HG02588 (cell line): ENCODE data around the gene PLCH2.

Experiments
- ATAC-seq: cut with Tn5 transposase; IDR thresholded peaks from one replicate; pipeline ENCODE4 v1.9.1; 2021; ENCODE audit warnings: mild to moderate bottlenecking, moderate library complexity; ENCODE audit not compliant: unreplicated experiment

The PLCH2 gene

GRCh38 chr1:2495546-2495945 lies 19.5 kb downstream of the PLCH2 start:
- ATAC-seq, result no peak

- ATAC-seq, result no peak
Observed at GRCh38 chr1:2496087-2496622, 20.1 kb downstream of the PLCH2 start.

- no peak for ATAC-seq
Observed at GRCh38 chr1:2496746-2497145, 20.7 kb downstream of the PLCH2 start.

- no peak for ATAC-seq
Observed at GRCh38 chr1:2497891-2498290, 21.8 kb downstream of the PLCH2 start.

- ATAC-seq, result no peak
Observed at GRCh38 chr1:2498648-2499047, 22.6 kb downstream of the PLCH2 start.

- ATAC-seq, result no peak
Observed at GRCh38 chr1:2499260-2499659, 23.2 kb downstream of the PLCH2 start.

- ATAC-seq, result no peak
Observed at GRCh38 chr1:2499986-2500596, 24.0 kb downstream of the PLCH2 start.

GRCh38 chr1:2501041-2501819 lies 25.1 kb downstream of the PLCH2 start:
- no peak for ATAC-seq

GRCh38 chr1:2501820-2502119 lies 25.7 kb downstream of the PLCH2 start:
- ATAC-seq, result no peak

GRCh38 chr1:2502210-2502609 lies 26.1 kb downstream of the PLCH2 start:
- no peak for ATAC-seq

- no peak for ATAC-seq
Observed at GRCh38 chr1:2502661-2503553, 26.8 kb downstream of the PLCH2 start.

GRCh38 chr1:2503554-2504224 lies 27.6 kb downstream of the PLCH2 start:
- no peak for ATAC-seq

GRCh38 chr1:2504225-2504948 lies 28.3 kb downstream of the PLCH2 start:
- ATAC-seq, result no peak

GRCh38 chr1:2504949-2505272 lies 28.8 kb downstream of the PLCH2 start:
- no peak for ATAC-seq

GRCh38 chr1:2505461-2505994 lies 29.4 kb downstream of the PLCH2 start:
- no peak for ATAC-seq

GRCh38 chr1:2506007-2506860 lies 30.1 kb downstream of the PLCH2 start:
- no peak for ATAC-seq

- no peak for ATAC-seq
Observed at GRCh38 chr1:2506901-2507565, 30.9 kb downstream of the PLCH2 start.

- no peak for ATAC-seq
Observed at GRCh38 chr1:2507744-2508155, 31.7 kb downstream of the PLCH2 start.

- ATAC-seq, result no peak
Observed at GRCh38 chr1:2508180-2508579, 32.1 kb downstream of the PLCH2 start.
